ENCODE data around the gene ARF6.

- TF ChIP-seq CTCF (conservative IDR thresholded peaks at IDR 0.05 in 1 of 2, IDR thresholded peaks at IDR 0.05 in 1 of 2; ENCODE audit: low read depth in 1 of 2, low read length in 2 of 2) (no peak), EZH2 (IDR thresholded peaks at IDR 0.05; ENCODE audit: low read length, missing control alignments) (no peak)
Measured at GRCh38 chr14:49860988-49861698, 31.7 kb upstream of the ARF6 start.
